Thoracic aorta (tissue), 2 donors: ENCODE measurements around the gene CACNA1H. TPM values are rescaled to one million over a fixed set of nuclear protein-coding genes. Genes with fewer than 3 reads are reported as not detected.

Source experiments
- ATAC-seq: fragments of 150-250 bp; one replicate; pipeline ENCODE4 v1.8.0; 2017; ENCODE audit warnings: low read depth; ENCODE audit not compliant: insufficient number of reproducible peaks, low FRiP score
- DNase-seq: peaks from one replicate; pipeline ENCODE4 v3.0.0-alpha.2; 2020; ENCODE audit warnings: low spot score
- H3K27ac ChIP-seq, 2 donors: fragments of 200-600 bp; sonication (generic); 1 replicate in 1 of 2; 2 replicates in 1 of 2; pipeline ENCODE4 v1.5.1; 2016; ENCODE audit warnings: mild to moderate bottlenecking in 2 of 2, moderate library complexity in 2 of 2
- H3K27me3 ChIP-seq: fragments of 200-600 bp; sonication (generic); replicated peaks from 2 replicates; pipeline ENCODE4 v1.6.0; 2016; ENCODE audit warnings: mild to moderate bottlenecking; ENCODE audit not compliant: insufficient read depth
- H3K36me3 ChIP-seq: fragments of 200-600 bp; sonication (generic); one replicate; pipeline ENCODE4 v1.5.1; 2016
- H3K4me1 ChIP-seq, 2 donors: fragments of 200-600 bp; sonication (generic); 1 replicate in 1 of 2; 2 replicates in 1 of 2; pipeline versions ENCODE4 v1.5.1 to v1.6.0; 2016; ENCODE audit warnings: low read depth in 2 of 2, mild to moderate bottlenecking in 1 of 2; ENCODE audit not compliant: control insufficient read depth in 1 of 2
- H3K4me3 ChIP-seq: fragments of 200-600 bp; sonication (generic); 2 replicates; pipeline ENCODE4 v1.5.1; 2016; ENCODE audit warnings: mild to moderate bottlenecking
- H3K9me3 ChIP-seq: fragments of 200-600 bp; sonication (generic); 2 replicates; pipeline ENCODE4 v1.5.1; 2016
- CTCF ChIP-seq: fragments of 200-600 bp; sonication (generic); IDR thresholded peaks from one replicate; pipeline ENCODE4 v1.5.1; 2019; ENCODE audit warnings: antibody characterized with exemption
- total RNA-seq, 2 donors: library from RNA; depleted of rRNA; stranded (reverse); fragments of >200 nt; gene quantifications; one replicate each; pipeline versions ENCODE4 v1.1.0 to v1.2.3, GENCODE V29; 2016

The CACNA1H gene
- total RNA-seq, 2 donors from 2014 or later: 14.7 to 33.0 TPM

GRCh38 chr16:1212616-1213194, 59.8 kb downstream of the CACNA1H start:
- Histone ChIP-seq H3K4me3 (no peak overlapping the region), H3K4me1 (no peaks in the 10 kb centered on the region), H3K9me3 (no peaks in the 10 kb centered on the region), H3K27ac (no peak overlapping the region), H3K36me3 (no peaks in the 10 kb centered on the region), H3K27me3 (no peaks in the 10 kb centered on the region)
- DNase-seq (no peak), ATAC-seq (no peak)
- TF ChIP-seq CTCF: no peak

- Histone ChIP-seq H3K4me1 (no peaks in the 10 kb centered on the region), H3K27ac (no peak overlapping the region), H3K4me3 (no peak overlapping the region), H3K36me3 (no peaks in the 10 kb centered on the region), H3K9me3 (no peaks in the 10 kb centered on the region), H3K27me3 (no peaks in the 10 kb centered on the region)
- TF ChIP-seq CTCF: no peak
- ATAC-seq: no peak
- no peak for DNase-seq
Observed at GRCh38 chr16:1213231-1213630, 60.3 kb downstream of the CACNA1H start.

- no peaks in the 10 kb centered on the region for H3K27me3 ChIP-seq
- H3K4me3 ChIP-seq: no peak overlapping the region
- H3K27ac ChIP-seq: no peak overlapping the region
- DNase-seq (no peak), ATAC-seq (no peak)
- no peaks in the 10 kb centered on the region for H3K36me3 ChIP-seq
- H3K4me1 ChIP-seq: no peaks in the 10 kb centered on the region
- H3K9me3 ChIP-seq: no peaks in the 10 kb centered on the region
- no peak for TF ChIP-seq CTCF
Observed at GRCh38 chr16:1213796-1214372, 61.0 kb downstream of the CACNA1H start.

GRCh38 chr16:1214719-1215118, 61.8 kb downstream of the CACNA1H start:
- DNase-seq (no peak), ATAC-seq (no peak)
- Histone ChIP-seq H3K27ac (no peak overlapping the region), H3K27me3 (no peaks in the 10 kb centered on the region), H3K4me1 (no peaks in the 10 kb centered on the region), H3K4me3 (no peak overlapping the region), H3K36me3 (no peaks in the 10 kb centered on the region), H3K9me3 (no peaks in the 10 kb centered on the region)
- no peak for TF ChIP-seq CTCF

- Histone ChIP-seq H3K27me3 (no peaks in the 10 kb centered on the region), H3K36me3 (no peaks in the 10 kb centered on the region)
- TF ChIP-seq CTCF: no peak
Observed at GRCh38 chr16:1215574-1216295, 62.8 kb downstream of the CACNA1H start.

More at GRCh38 chr16:1215574-1216295, 62.8 kb downstream of the CACNA1H start:
- Histone ChIP-seq H3K4me1 (no peaks in the 10 kb centered on the region), H3K4me3 (no peak overlapping the region), H3K27ac (no peak overlapping the region), H3K9me3 (no peaks in the 10 kb centered on the region)
- ATAC-seq (no peak), DNase-seq (no peak)
